Stimulated activated effector memory CD8-positive, alpha-beta T cell treated with anti-CD3 and anti-CD28 coated beads, Interleukin-12 subunit alpha, Interleukin-12 subunit beta, amount 100 ng/mL, for 72 hours (primary cell): ENCODE data around the gene OR5AU1.
A peak's percentile ranks its signal among the peaks of the same experiment; 100 is the strongest.

Source experiments
- ATAC-seq: fragments of 150-1000 bp; cut with Tn5 transposase; 2 replicates; pipeline ENCODE4 v1.10.0; 2021
- DNase-seq, 2 donors: peaks; one replicate each; pipeline ENCODE4 v3.0.0; 2021 to 2022; ENCODE audit warnings: low spot score in 2 of 2
- H3K27ac Mint-ChIP-seq: one replicate; pipeline ENCODE4 v1.8.0; 2022; ENCODE audit warnings: mild to moderate bottlenecking, mixed read lengths
- H3K36me3 Mint-ChIP-seq: one replicate; pipeline ENCODE4 v1.8.0; 2022; ENCODE audit warnings: mild to moderate bottlenecking, mixed read lengths
- H3K4me1 Mint-ChIP-seq: one replicate; pipeline ENCODE4 v1.8.0; 2022; ENCODE audit warnings: mixed read lengths
- H3K4me3 Mint-ChIP-seq: one replicate; pipeline ENCODE4 v1.8.0; 2022; ENCODE audit warnings: mild to moderate bottlenecking, mixed read lengths
- H3K9me3 Mint-ChIP-seq: one replicate; pipeline ENCODE4 v1.8.0; 2022; ENCODE audit warnings: mixed read lengths

Gene OR5AU1

DNA sequence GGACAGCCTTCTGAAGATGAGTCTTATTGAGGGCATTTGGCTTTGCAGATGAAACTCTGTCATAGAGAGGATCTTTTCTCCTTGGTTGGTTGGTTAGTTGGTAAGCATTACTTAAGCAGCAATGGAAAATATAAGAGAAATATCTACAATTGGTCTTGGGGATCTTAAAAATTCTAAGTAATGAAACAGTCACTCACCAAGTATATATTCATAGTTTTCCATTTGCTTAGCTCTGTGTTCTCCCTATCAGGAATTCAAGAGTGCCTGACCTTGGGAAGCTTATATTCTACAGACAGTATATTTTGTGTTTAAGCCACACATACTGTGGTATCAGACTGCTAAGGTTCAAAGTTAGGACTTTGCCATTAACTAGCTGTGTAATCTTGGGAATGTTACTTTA is at the start of gene OR5AU1:
OR5AU1 (minus strand) TSS at position 101 of the 400 bp plus-strand sequence. CDS start 191 bp downstream, outside the sequence.
- Mint-ChIP-seq H3K9me3 (no peaks in the 10 kb centered on the region), H3K4me3 (no peak within 1 kb of the TSS), H3K36me3 (no peaks in the 10 kb centered on the region), H3K4me1 (no peaks in the 10 kb centered on the region), H3K27ac (no peak within 1 kb of the TSS)
- DNase-seq, result no peak
- ATAC-seq, result no peak

DNA sequence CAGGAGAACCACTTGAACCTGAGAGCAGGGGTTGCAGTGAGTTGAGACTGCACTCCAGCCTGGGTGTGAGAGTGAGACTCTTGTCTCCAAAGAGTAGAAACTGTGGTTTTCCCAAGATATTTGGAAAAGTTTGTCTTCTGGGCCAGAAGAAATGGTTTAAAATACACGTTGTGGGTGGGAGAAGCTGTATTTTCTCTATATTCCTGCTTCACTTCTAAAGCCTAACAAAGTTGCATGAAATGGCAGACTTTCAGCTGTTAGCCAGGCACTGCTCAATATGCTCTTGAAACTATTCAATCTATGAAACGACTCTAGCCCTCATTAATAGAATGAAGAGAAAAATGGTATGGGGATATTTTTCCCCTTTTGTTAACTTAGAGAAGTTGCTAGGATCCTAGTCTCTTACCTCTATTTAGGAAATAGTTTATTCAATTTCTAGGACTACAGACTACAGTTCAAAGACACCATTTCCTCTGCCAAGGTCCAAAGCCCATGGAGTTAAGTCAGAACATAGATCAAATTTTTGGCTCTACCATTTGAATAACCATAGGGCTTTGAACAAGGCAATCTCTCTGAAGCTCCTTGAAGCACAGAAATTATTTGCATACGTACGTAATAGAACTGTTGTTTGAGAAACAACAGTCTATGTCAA is 49.3 kb upstream of the OR5AU1 start:
- peaks cover 92% of the 10 kb centered on the region for H3K36me3 Mint-ChIP-seq
- no peaks in the 10 kb centered on the region for H3K9me3 Mint-ChIP-seq
- DNase-seq (no peak), ATAC-seq (no peak)
- no peak overlapping the region for H3K27ac Mint-ChIP-seq
- H3K4me3 Mint-ChIP-seq, result no peak overlapping the region
- H3K4me1 Mint-ChIP-seq, result peaks cover 45% of the 10 kb centered on the region

- DNase-seq (peak in 1 of 2 donors; percentile 45), ATAC-seq (no peak)
- Mint-ChIP-seq H3K4me3 (no peak overlapping the region), H3K27ac (peak overlapping the region; percentile 68), H3K36me3 (peaks cover 84% of the 10 kb centered on the region), H3K9me3 (no peaks in the 10 kb centered on the region), H3K4me1 (peaks cover 45% of the 10 kb centered on the region)
Measured at GRCh38 chr14:21204167-21205025, 48.5 kb upstream of the OR5AU1 start.

DNA sequence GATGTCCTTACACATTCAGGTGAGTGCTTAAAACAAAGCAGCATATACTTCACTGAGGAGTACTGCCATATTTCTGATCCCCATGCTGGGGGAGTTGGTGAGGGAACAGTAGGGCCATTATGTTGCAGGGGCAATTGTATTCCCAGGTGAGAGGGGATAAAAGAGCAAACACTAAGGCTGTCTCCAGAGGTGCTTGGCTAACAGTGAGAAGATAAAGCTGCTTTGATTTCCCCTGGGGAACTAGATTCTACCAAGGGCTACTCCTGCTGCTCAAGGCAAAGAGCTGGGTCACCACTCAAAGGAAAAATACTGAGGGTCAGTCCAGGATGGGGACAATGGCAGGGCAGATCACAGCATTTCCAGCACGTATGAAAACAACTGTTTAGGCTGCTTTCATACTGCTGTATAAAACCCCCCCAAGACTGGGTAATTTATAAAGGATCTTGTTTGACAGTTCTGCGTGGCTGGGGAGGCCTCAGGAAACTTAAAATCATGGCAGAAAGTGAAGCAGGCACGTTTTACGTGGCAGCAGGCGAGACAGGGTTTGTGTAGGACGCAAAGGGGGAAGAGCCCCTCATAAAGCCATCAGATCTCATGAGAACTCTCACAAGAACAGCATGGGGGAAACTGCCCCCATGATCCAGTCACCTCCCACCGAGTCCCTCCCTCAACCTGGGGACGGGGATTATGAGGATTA is 47.8 kb upstream of the OR5AU1 start:
- Mint-ChIP-seq H3K9me3 (no peaks in the 10 kb centered on the region), H3K4me3 (no peak overlapping the region), H3K27ac (peak overlapping the region; percentile 68), H3K36me3 (peaks cover 76% of the 10 kb centered on the region), H3K4me1 (peaks cover 45% of the 10 kb centered on the region)
- ATAC-seq (no peak), DNase-seq (peak in 1 of 2 donors; percentile 47)

DNA sequence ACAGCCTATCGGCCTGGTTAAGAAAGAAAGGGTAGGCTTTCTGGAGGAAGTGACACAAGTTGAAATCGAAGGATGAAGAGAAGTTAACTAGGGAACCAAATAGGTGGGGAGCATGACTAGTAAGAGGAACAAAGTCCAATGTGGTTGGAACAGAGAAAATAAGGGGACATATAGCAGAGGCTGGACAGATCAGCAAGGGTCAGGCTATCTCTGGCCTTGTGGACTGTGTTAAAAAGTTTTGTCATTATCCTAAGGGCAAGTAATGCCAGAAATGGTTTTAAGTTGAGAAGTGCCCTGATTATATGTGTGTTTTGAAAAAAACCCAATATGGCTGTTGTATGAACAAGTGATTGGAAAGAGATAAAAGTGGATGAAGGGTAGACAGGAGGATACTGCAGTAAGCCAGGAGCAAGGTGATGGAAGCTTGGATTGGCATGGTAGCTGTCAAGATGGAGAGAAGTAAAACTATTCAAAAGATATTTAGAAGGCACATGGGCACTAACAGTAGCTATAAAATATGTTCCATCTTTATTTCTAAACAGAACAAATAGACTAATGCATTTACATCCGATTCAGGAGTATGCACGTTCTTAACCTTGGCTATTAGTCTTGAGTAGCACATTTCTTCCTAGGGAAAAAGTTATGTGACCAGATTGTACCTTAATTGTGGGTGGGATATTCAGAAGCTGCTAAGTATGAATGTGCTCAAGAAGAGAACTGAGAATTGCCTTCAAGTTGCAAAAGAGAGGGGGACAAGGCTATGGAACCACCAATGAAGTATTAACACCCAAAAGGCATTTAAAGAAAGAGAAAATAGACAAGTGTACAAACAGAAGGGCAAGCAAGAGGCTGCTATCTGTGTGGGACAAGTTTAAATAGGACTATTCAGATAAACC is 46.8 kb upstream of the OR5AU1 start:
- Mint-ChIP-seq H3K4me1 (peaks cover 42% of the 10 kb centered on the region), H3K9me3 (no peaks in the 10 kb centered on the region), H3K36me3 (peaks cover 75% of the 10 kb centered on the region), H3K4me3 (no peak overlapping the region), H3K27ac (peak overlapping the region; percentile 68)
- no peak for ATAC-seq
- DNase-seq, result peak in 1 of 2 donors; percentile 36

GRCh38 chr14:21201732-21202462 is 46.0 kb upstream of the OR5AU1 start:
- H3K36me3 Mint-ChIP-seq, result peaks cover 75% of the 10 kb centered on the region
- no peak overlapping the region for H3K4me3 Mint-ChIP-seq
- peak in 1 of 2 donors; percentile 49 for DNase-seq
- H3K9me3 Mint-ChIP-seq, result no peaks in the 10 kb centered on the region
- peaks cover 35% of the 10 kb centered on the region for H3K4me1 Mint-ChIP-seq
- peak overlapping the region; percentile 68 for H3K27ac Mint-ChIP-seq
- ATAC-seq, result no peak

GRCh38 chr14:21200752-21201461 is 45.0 kb upstream of the OR5AU1 start:
- ATAC-seq, result no peak
- H3K36me3 Mint-ChIP-seq, result peaks cover 71% of the 10 kb centered on the region
- peak in 1 of 2 donors; percentile 36 for DNase-seq
- H3K9me3 Mint-ChIP-seq, result no peaks in the 10 kb centered on the region
- H3K4me3 Mint-ChIP-seq, result no peak overlapping the region
- peaks cover 26% of the 10 kb centered on the region for H3K4me1 Mint-ChIP-seq
- peak overlapping the region; percentile 15 for H3K27ac Mint-ChIP-seq

DNA sequence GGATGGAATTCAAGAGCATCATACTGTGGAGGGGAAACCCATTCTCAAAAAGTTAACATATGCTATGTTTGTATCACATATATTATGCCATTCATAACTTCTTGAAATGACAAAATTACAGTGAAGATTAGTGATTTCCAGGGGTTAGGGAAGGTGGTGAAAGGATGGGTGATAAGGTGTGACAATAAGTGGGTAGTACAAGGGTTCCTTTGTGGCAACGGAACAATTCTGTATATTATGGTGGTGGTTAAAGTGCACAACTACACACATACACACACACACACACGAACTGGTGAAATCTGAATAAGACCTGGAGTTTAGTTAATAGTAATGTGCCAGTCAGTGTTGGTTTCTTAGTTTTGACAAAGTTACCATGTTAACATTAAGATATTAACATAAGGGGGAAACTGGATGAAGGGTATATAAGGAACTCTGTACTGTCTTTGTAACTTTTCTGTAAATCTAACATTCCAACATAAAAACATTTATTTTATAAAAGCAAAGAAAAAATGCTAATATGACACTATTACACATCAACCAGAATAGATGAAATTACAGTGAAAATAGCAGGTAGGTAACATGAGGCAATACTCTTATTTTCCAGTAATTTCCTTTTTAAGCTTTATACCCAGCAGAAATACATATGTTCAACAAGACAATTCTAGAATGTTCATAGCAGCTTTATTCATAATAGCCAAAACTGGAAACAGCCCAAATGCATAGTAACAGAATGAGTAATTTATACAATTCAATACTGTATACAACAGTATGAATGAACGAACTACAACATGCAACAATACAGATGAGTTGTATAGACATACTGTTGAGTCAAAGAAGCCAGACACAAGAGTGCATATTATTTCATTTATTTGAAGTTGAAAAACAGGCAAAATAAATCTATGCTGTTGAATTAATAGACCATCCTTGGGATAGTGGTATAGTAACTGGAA is 44.0 kb upstream of the OR5AU1 start:
- peaks cover 25% of the 10 kb centered on the region for H3K4me1 Mint-ChIP-seq
- peaks cover 61% of the 10 kb centered on the region for H3K36me3 Mint-ChIP-seq
- no peaks in the 10 kb centered on the region for H3K9me3 Mint-ChIP-seq
- no peak overlapping the region for H3K27ac Mint-ChIP-seq
- peak in 1 of 2 donors; percentile 30 for DNase-seq
- no peak overlapping the region for H3K4me3 Mint-ChIP-seq
- peak; percentile 73 for ATAC-seq

DNA sequence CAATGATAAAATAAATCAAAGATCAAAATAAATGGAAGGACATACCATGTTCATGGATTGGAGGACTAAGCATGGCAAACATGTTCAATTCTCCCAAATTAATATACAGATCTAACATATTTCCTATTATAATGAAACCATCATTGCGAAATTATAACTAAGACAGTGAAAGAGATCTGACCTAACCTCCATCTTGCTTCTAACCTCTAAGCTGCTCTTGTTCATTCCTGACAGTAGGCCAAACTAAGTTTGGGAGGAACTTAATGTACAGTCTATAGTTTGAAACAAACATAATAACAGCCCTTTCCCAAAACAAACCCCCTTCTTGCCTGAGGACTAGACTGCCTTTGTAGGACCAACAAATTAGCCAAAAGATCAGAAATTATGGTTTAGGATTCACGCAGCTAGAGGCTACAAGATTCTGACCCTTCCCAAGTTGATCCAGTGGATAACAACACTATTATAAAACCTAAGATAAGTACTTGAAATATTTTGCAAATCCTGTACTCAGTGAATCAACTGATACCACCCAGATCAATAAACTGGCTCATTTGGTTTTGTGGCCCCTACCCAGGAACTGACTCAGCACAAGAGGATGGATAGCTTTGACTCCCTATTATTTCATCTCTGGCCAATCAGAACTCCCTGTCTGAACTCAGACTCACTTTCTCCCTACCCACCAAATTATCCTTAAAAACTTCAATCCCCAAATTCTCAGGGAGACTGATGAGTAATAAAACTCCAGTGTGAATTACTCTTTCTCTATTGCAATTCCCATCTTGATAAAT is 41.7 kb upstream of the OR5AU1 start:
- Mint-ChIP-seq H3K4me3 (no peak overlapping the region), H3K27ac (peak overlapping the region; percentile 70), H3K36me3 (peaks cover 38% of the 10 kb centered on the region), H3K9me3 (no peaks in the 10 kb centered on the region), H3K4me1 (peaks cover 13% of the 10 kb centered on the region)
- ATAC-seq (peak; percentile 45), DNase-seq (no peak)

DNA sequence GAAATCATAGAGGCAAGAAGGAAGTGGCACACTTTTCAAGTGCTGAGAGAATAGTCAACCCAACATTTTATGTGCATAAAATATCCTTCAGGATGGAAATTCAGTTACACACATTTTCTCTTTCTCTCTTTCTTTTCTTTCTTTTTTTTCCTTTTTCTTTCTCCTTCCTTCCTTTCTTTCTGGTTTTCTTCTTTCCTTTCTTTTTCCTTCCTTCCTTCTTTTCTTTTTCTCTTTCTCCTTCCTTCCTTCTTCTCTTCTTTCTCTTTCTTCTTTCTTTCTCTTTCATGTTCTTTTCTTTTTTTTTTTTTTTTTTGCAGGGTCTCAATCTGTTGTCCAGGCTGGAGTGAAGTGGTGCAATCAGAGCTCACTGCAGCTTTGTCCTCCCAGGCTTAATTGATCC is 38.7 kb upstream of the OR5AU1 start:
- ATAC-seq (no peak), DNase-seq (no peak)
- Mint-ChIP-seq H3K9me3 (no peaks in the 10 kb centered on the region), H3K27ac (peak overlapping the region; percentile 63), H3K4me1 (peaks cover 15% of the 10 kb centered on the region), H3K36me3 (peaks cover 22% of the 10 kb centered on the region), H3K4me3 (no peak overlapping the region)

DNA sequence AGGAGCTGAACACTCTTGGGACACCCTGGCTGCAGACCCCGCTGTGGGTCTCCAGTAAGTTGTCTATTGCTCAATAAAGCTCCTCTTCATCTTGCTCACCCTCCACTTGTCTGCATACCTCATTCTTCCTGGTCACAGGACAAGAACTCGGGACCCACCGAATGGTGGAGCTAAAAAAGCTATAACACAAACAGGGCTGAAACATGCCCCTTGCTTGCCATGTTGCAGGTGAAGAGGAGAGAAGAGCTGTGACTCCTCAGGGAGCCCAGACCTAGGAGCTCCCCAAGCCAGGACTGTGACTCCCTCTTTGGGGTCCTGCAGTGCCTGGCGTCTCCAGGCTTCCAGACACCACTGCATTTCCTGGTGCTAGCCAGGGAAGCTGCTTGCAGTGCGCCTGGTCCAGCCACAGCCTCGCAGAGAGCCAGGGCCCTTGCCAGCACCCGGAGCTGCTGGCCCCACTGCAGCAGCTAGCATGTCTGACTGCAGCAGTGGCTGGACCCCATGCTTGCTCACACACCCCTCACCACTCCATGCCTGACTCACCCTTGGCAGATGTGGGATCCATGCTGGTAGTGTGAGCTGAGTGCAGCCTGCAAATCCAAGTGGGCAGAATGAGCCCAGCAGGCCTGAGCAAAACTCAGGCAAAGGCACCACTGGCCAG is 37.1 kb upstream of the OR5AU1 start:
- DNase-seq (no peak), ATAC-seq (no peak)
- Mint-ChIP-seq H3K36me3 (peaks cover 17% of the 10 kb centered on the region), H3K27ac (no peak overlapping the region), H3K4me1 (peaks cover 13% of the 10 kb centered on the region), H3K4me3 (peak overlapping the region; percentile 66), H3K9me3 (no peaks in the 10 kb centered on the region)

- Mint-ChIP-seq H3K27ac (no peak overlapping the region), H3K36me3 (peaks cover 11% of the 10 kb centered on the region)
Measured at GRCh38 chr14:21192447-21192822, 36.6 kb upstream of the OR5AU1 start.

More at GRCh38 chr14:21192447-21192822, 36.6 kb upstream of the OR5AU1 start:
- ATAC-seq (peak; percentile 4), DNase-seq (peak in 1 of 2 donors; percentile 46)
- Mint-ChIP-seq H3K4me1 (peaks cover 8% of the 10 kb centered on the region), H3K9me3 (no peaks in the 10 kb centered on the region), H3K4me3 (peak overlapping the region; percentile 66)
